Measurements from ENCODE around the gene TRIM28. TPM values are rescaled to one million over a fixed set of nuclear protein-coding genes. Genes with fewer than 3 reads are reported as not detected.

Gene TRIM28
- total RNA-seq, 2 donors from 2014 or later, result 205 to 412 TPM

DNA sequence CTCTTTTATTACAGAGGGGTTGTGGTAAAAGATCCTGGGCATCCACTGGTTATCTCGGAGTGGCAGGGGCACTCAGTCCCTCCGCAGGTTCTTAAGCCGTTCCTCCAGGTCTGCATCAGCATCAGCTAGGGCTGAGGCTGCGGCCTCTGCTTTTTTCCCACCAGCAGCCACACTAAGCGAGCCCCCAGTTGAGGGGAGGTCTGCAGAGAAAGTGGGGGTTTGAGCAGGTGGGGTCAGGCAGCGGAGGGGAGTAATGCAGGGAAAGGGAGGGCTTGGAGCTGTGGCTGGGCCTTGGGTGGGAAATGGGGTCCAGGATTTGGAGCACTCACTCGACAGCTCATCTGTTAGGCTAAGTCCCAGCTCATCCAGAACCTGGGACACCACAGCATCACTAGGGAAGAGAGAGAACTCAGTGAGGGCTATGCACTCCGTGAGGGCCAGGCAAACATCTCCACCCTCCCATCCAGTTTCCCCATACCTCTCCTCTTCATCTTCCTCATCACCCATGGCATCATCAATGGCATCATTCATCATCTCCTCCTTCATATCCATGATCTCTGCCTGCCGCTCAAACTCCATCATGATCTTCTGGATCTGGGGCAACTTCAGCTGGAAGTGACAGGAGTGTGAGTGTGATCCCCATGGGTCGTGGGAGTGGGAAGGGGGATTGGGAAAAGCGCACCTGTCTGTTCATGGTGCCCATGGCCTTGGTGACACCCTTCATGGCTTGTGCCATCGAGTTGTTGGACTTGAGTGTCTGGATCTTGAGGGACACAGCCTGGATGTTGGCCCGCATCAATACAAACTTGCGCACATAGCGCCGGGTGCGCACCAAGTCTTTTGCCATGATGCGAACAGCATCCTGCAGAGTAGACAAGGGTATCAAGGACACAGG is 8.0 kb downstream of the TRIM28 start:
- TF ChIP-seq, protein P1, sequence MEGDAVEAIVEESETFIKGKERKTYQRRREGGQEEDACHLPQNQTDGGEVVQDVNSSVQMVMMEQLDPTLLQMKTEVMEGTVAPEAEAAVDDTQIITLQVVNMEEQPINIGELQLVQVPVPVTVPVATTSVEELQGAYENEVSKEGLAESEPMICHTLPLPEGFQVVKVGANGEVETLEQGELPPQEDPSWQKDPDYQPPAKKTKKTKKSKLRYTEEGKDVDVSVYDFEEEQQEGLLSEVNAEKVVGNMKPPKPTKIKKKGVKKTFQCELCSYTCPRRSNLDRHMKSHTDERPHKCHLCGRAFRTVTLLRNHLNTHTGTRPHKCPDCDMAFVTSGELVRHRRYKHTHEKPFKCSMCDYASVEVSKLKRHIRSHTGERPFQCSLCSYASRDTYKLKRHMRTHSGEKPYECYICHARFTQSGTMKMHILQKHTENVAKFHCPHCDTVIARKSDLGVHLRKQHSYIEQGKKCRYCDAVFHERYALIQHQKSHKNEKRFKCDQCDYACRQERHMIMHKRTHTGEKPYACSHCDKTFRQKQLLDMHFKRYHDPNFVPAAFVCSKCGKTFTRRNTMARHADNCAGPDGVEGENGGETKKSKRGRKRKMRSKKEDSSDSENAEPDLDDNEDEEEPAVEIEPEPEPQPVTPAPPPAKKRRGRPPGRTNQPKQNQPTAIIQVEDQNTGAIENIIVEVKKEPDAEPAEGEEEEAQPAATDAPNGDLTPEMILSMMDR (IDR thresholded peaks at IDR 0.05), result no peak
- H3K27ac ChIP-seq, result no peak overlapping the region
- no peaks in the 10 kb centered on the region for H3K9me3 ChIP-seq
- no peak for DNase-seq
- peaks cover 15% of the 10 kb centered on the region for H3K4me1 ChIP-seq
- no peak overlapping the region for H3K9ac ChIP-seq (ENCODE audit: low read depth in 2 of 2, low read length in 2 of 2)
- H3K36me3 ChIP-seq, result peaks cover 38% of the 10 kb centered on the region
- no peak overlapping the region for H3K4me3 ChIP-seq
- H3K27me3 ChIP-seq, result no peaks in the 10 kb centered on the region
- intact Hi-C loops (cut with DNase I), result no loop called here

DNA sequence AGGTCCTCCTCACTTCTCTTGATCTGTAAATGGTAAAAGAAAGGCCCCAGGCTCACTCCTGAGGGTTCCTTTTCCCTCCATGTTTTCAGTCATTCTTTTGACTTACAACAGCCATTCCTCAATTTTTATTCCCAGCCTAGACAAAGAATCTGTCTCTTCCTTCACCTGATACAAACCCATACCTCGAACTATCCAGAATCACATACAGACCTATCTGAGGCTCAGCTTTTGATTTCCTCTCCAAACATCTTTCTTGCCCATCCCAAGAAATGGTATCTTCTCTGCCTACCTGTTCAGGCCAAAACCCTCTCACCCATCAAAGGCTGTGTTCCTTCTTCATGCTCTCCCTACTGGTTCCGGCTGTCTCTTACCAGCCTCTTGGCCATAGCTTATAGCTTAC is 8.8 kb downstream of the TRIM28 start:
- TF ChIP-seq, protein P1 (IDR thresholded peaks at IDR 0.05), result no peak
- peaks cover 34% of the 10 kb centered on the region for H3K36me3 ChIP-seq
- intact Hi-C loops (cut with DNase I), result no loop called here

DNA sequence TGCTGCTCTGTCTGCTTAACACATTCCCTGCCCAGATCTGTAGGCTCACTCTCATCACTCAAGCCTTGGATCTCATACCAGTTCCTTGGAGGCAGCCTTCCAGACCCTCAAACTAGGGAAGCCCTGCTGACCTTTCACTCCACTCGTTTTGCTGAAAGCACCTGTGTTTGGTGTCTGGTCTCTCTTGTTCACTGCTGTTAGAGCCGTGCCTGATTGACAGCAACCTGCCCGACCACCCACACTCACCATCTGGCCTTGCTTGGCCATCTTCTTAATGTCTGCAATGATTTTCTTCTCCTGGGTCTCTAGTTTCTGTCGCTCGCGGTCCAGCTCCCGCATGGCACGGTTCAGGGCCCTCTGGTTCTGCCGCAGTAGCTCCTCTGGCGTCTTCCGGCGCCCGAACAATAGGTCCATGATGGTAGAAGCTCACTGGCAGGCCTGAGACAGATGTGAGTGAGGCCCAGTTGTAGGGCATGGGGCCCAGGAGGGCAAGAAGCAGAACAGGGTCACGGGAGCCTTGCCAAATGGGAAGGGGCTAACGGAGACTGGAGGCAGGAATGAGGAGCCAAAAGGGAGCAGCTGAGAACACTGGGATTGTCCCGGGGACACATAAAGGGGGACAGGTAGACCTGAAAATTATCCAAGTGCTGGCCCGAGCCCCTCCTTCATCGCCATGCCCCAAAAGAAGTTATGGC is 10.1 kb downstream of the TRIM28 start:
- no peak for DNase-seq
- Histone ChIP-seq H3K4me1 (peaks cover 20% of the 10 kb centered on the region), H3K4me3 (peak overlapping the region; percentile 80), H3K27me3 (no peaks in the 10 kb centered on the region), H3K9ac (ENCODE audit: low read depth in 2 of 2, low read length in 2 of 2) (peak overlapping the region; percentile 94 to 95), H3K27ac (peak overlapping the region; percentile 96), H3K36me3 (peaks cover 24% of the 10 kb centered on the region), H3K9me3 (no peaks in the 10 kb centered on the region)
- intact Hi-C loops (cut with DNase I), result no loop called here
- TF ChIP-seq, protein P1 (IDR thresholded peaks at IDR 0.05), result no peak

More for the DNA sequence above, 8.8 kb downstream of the TRIM28 start:
- Histone ChIP-seq H3K4me1 (peaks cover 20% of the 10 kb centered on the region), H3K27ac (no peak overlapping the region), H3K4me3 (no peak overlapping the region), H3K9ac (ENCODE audit: low read depth in 2 of 2, low read length in 2 of 2) (no peak overlapping the region), H3K9me3 (no peaks in the 10 kb centered on the region), H3K27me3 (no peaks in the 10 kb centered on the region)
- no peak for DNase-seq

DNA sequence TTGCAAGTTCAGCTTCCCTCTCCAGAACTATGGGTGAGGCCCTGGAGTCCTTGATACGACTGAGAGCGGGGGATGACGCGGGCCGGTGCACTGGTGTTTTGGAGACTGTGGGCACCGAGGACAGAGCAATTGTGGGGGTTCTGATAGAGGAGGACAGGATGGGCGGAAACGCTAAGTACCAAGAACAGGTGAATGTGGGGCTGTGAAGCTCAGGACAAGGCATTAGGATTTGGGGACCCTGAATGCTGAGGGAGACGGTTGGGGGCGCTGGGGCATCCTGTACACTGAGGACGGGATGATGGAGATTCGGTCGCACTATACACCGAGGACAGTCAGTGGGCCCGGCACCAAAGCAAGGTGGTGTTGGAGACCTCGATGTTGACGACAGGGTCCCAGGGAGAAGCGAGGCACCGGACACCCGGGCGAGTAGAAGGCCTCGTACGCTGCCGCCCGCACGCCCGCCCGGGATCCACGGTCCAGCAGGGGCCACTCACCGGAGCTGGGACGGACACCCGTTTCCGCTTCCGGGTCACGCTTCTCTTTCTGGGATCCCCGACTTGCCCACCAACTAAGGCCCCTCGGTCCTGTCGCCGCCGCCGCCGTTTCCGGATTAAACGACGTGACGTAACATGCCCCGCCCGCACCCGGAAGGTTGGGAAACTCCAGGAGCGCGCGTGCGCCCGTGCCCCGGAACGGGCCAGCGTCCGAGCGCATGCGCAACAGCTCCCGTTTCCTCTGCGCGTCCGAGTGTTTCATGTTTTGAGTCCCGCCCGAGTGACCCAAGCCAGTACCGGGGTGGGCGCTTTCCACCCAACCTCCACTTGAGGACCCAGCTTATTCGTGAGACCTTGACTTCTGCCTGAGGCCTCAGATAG is 10.9 kb downstream of the TRIM28 start, which contains the start of gene CHMP2A:
Gene CHMP2A, minus strand, starts transcription at position 612 of the 875 bp plus-strand sequence. CDS start 893 bp downstream, outside the sequence.
- Histone ChIP-seq H3K27me3 (no peaks in the 10 kb centered on the region), H3K36me3 (peaks cover 16% of the 10 kb centered on the region), H3K4me3 (peak within 1 kb of the TSS; percentile 80), H3K27ac (peak within 1 kb of the TSS; percentile 96), H3K9ac (ENCODE audit: low read depth in 2 of 2, low read length in 2 of 2) (peak within 1 kb of the TSS; percentile 94 to 95), H3K9me3 (no peaks in the 10 kb centered on the region), H3K4me1 (peaks cover 20% of the 10 kb centered on the region)
- intact Hi-C loops (cut with DNase I), result no loop called here
- TF ChIP-seq, protein P1 (IDR thresholded peaks at IDR 0.05), result no peak
- DNase-seq, result peak; percentile 99

Data from colonic mucosa (tissue), 4 donors.